ENCODE measurements around the gene CD38.

CD38 gene

GRCh38 chr4:15765391-15765790, 12.7 kb upstream of the CD38 start:
- DNase-seq = no peak

GRCh38 chr4:15765910-15766697, 12.0 kb upstream of the CD38 start:
- no peak for DNase-seq

DNA sequence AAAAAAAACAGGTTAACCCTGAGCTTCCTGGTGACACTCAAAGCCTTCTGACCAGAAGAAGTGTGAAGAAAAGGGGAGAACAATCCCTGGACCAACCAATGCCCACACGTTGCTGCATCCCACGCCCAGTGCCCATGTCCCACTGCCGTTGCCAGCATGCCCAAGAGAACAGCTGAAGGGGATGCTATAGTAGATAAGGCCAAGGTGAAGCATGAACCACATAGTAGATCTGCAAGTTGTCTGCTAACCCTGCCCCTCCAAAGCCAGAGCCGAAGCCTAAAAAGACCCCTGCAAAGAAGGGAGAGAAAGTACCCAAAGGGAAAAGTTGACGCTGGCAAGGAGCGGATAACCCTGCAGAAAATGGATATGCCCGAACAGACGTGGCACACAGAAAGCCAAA, 11.3 kb upstream of the CD38 start:
- no peak for DNase-seq

DNA sequence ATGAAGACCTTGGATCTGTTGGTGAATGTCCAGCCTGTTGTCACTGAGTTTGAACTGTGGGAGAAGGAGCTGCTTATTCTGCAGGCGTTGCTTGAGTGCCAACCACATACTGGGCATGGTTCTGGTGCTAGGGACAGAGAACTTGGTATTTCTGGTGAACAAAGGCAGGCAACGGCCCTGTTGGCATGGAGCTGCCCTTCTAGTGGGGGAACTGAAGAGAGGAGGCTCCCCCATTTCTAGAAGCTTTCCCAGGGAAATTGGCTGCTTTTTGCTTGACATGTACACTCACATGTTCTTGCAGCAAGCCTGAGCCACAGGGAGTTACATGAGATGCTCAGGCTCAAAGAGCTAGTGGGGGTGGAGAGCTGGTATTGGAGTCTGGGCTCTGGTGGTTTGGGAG, 8.9 kb upstream of the CD38 start:
- DNase-seq = no peak

DNA sequence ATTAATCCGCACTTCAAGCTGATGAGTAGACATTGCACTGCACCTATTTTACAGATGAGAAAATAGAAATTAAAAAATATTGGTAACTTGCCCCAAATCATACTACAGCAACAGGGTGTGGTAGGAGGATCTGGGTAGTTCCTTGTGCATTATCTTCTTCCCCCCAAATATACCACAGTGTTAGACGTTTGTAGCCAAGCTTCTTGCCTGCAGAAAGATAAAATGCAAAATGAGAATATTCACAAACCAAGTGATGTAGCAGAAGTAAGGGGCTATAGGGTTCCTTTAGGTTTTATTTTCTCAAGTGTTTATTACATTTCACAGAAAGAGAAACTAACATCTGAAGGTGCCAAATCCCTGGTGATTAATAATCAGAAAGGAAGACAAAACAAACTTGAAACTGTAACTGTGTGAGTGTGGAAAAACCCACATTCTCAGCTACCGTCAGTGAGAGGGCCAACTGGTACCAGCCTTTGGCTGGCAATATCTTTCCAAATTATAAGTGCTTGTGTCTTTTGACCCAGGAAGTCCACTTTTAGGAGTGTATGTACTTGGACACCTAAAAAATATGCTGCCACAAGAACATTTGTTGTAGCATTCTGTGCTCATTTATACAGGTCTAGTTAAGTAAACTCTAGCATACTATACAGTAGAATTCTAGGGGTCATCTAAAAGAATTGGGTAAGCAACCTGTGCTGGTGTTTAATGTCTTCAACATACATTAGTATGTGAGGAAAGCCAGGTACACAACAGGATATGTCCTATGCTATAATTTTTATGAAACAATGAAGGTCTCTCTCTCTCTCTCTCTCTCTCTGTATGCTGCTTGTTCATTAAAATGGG, 6.7 kb upstream of the CD38 start:
- no peak for DNase-seq

GRCh38 chr4:15774020-15774420, 4.1 kb upstream of the CD38 start:
- no peak for DNase-seq

GRCh38 chr4:15776871-15777648, 1.1 kb upstream of the CD38 start:
- DNase-seq = no peak

- no peak for DNase-seq
Observed at GRCh38 chr4:15777697-15778288, 335 bp upstream of the CD38 start.

DNA sequence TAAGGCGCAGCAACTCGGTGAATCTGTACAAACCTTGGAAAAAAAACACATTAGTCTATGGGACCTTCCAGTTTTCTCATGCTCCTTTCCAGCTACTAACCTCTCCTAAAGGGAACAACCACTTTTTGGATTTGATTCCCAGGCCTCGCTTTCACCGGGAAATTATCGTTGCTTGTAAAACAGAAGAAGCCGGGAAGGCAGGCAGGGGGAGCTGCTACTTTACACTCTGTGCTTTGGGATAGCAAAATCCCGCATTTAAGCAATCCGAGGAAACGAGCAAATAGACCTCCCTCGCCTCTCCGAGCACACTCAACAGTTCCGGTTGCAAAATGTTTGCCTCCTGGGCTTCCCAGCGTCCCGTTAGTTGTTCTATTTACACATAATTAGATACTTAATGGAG, 1.2 kb downstream of the CD38 start:
- DNase-seq = no peak

GRCh38 chr4:15779809-15780208, 1.7 kb downstream of the CD38 start:
- DNase-seq = no peak

DNA sequence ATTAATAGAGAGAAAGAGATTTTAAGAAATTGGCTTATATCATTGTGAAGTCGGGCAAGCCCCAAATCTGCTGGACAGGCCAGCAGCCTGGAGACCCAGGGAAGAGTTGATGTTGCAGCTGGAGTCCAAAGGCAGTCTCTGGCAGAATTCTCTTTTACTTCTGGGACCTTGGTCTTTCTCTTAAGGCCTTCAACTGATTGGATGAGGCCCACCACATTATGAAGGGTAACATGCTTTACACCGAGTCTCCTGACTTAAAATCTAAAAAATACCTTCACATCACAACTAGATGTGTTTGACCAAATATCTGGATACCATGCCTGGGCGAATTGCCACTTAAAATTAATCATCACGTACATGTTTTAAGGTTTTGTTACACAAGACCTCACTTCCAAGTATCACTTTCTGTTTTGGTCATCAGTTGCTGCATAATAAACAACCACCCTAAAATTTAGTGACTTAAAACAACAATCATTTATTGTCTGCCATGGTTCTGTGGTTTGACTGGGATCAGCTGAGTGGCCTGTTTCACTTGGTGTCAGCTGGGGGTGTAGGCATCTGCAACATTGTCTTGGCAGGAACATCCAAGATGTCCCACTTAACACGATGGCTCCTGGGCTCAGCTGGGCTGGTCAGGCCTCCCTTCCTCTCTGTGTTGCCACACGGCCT, 3.4 kb downstream of the CD38 start:
- no peak for DNase-seq

DNA sequence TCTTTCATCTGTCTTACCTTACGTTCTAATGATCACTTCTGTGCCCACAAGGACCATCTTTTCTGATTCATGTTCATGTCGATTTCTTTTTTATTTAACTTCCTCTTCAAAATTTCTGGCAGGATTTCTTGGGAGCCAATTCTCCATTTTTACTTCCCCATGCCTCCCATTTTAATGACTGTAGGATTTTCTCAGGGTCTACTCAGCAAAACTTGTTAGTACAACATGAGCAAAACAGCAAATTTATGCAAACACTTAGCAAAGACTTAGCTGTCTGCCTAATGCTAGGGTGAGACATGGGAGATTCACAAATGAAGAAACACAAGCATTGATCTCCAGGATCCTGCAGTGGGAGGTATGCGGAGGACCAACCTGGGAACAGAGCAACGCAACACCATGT, 5.5 kb downstream of the CD38 start:
- no peak for DNase-seq

- no peak for DNase-seq
Observed at GRCh38 chr4:15784959-15785634, 7.0 kb downstream of the CD38 start.

GRCh38 chr4:15786743-15787142, 8.6 kb downstream of the CD38 start:
- DNase-seq = no peak

DNA sequence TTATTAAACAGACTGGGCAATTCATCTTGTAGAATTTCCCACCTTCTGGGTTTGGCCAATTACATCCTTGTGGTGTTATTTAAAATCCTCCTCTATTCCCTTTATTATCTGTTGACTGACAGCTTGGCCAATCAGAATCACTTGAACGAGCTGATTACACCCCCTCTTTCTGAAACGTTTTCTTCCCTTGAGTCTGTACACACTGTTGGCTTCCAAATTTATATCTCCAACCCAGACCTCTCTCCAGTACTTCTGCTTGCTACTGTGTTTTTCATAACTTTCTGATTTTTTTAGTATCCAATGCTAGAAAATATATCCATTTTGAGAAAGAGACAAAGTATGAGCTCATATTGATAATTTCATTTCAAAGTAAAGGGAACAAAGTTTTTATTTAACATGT, 14.8 kb downstream of the CD38 start:
- no peak for DNase-seq

GRCh38 chr4:15793506-15794363, 15.6 kb downstream of the CD38 start:
- DNase-seq = no peak

GRCh38 chr4:15794426-15794825, 16.3 kb downstream of the CD38 start:
- DNase-seq = no peak

GRCh38 chr4:15794905-15795304, 16.8 kb downstream of the CD38 start:
- DNase-seq = no peak

GRCh38 chr4:15797320-15797719, 19.2 kb downstream of the CD38 start:
- no peak for DNase-seq

DNA sequence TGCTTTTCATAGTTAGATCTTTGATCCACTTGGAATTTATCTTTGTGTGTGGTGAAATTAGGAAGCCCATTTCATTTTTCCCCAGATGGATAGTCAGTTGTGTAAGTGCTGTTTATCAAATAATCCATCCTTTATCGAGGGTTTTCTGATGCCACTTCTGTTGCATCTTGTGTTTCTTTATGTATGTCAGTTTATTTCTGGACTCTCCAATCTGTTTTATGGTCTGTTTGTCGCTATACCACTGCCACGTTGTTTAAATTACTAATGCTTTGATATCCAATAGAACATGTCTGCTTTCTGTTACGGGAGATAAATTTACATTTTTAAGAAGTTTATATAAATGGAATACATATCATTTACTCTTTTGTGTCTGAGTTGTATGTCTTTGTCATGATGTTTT, 21.0 kb downstream of the CD38 start:
- DNase-seq = no peak

GRCh38 chr4:15799701-15800100, 21.6 kb downstream of the CD38 start:
- no peak for DNase-seq

All from cerebellar nuclear complex (tissue), 1 donor.